GM13976 (cell line): ENCODE measurements around the gene PIGZ.

Experiments used
- DNase-seq: peaks from one replicate; pipeline ENCODE4 v3.0.0; 2012; ENCODE audit warnings: low spot score
- in situ Hi-C: fragments of 300-500 bp; cut with MboI; formaldehyde crosslinking; loops from one replicate; pipeline ENCODE4 v1.12.0; 2022; ENCODE audit warnings: low sequenced_read_pairs, mixed read lengths, inconsistent platforms; ENCODE audit not compliant: unreplicated experiment
- TF ChIP-seq, protein P1 (sequence below): IDR thresholded peaks from 2 replicates; pipeline ENCODE4 v1.5.1; 2012; ENCODE audit warnings: borderline replicate concordance, mild to moderate bottlenecking; ENCODE audit not compliant: insufficient read depth; ENCODE audit errors: extremely low read depth, missing control alignments, control extremely low read depth

The PIGZ gene

DNA sequence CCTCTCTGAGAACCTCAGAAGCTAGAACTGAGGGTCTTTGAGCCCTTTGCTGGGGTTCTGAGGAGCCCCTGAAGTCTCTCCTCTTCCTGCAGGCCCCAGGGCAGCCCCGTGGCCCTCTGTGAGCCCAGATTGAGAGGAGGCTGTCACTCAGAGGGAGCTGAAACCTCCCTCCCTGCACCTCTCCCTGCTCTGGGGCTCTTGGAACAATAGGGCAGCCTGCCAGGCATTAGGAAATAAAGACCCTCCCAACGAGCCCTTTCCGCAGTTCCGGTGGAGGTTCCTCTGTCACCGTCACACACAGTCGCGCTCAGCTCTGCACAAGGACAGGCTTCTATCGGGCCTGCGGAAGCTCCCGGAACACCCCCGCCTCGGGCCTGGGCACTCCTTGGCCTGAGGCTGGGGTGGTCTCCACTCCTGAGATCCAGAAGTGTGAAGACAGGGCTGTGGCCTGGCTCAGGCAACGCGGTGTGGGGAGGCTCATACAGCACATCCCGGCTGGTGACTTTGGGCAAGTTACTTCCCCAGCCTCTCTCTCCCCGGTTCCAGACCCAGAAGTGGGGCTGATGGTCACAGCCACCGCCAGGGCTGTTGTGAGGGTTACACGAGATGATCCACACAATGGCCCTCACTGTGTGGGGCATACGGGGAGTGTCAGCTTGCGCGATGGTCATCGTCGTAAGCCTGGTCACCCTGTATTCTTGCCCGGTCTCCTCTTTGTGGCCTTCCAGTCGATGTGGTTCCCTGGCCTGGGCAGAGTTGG is 43.3 kb upstream of the PIGZ start:
- no peak for DNase-seq
- TF ChIP-seq, protein P1, sequence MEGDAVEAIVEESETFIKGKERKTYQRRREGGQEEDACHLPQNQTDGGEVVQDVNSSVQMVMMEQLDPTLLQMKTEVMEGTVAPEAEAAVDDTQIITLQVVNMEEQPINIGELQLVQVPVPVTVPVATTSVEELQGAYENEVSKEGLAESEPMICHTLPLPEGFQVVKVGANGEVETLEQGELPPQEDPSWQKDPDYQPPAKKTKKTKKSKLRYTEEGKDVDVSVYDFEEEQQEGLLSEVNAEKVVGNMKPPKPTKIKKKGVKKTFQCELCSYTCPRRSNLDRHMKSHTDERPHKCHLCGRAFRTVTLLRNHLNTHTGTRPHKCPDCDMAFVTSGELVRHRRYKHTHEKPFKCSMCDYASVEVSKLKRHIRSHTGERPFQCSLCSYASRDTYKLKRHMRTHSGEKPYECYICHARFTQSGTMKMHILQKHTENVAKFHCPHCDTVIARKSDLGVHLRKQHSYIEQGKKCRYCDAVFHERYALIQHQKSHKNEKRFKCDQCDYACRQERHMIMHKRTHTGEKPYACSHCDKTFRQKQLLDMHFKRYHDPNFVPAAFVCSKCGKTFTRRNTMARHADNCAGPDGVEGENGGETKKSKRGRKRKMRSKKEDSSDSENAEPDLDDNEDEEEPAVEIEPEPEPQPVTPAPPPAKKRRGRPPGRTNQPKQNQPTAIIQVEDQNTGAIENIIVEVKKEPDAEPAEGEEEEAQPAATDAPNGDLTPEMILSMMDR, result no peak
- in situ Hi-C loops, result loop anchor here (25.0 kb wide), 1 partner anchor 175 kb away; no protein-coding TSS in a partner anchor

DNA sequence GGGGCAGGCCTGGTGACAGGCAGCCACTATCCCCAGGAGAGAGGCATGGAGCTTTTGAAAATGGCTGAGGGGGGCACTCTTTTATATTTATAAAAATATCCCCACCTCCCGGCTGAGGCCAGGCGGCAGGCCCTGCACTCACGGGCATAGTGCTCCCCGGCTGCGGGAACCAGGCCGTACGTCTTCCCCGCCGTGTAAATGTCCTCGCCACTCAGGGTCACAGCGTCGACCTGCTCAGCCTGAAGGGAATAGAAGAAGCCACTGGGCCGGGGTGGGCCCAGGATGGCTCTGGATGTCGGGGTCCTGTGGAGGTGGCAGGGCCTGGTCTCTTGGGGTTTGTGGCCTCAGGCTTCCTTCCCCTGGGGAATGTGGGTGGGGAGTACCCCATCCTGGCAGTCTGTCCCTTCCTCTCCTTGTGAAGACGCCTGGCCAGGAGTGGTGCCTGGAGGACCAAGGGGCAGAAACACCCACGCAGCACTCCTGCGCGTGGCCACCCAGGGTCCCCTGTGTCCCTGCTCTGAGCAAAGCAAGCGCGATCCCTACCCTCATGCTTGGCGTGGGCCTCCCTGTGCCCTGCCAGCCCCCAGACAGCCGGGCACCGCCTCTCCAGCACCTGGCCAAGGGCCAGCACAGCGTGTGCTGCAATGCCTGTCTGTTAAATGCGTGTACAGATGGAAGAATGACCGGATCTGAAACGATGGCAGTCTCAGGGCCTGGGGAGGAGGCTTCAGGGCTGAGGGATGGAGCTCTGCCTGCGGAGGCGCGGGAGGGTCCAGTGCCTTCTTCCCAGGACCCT is 42.1 kb upstream of the PIGZ start:
- TF ChIP-seq, protein P1, result no peak
- in situ Hi-C loops, result loop anchor here (25.0 kb wide), 1 partner anchor 177 kb away; no protein-coding TSS in a partner anchor

DNA sequence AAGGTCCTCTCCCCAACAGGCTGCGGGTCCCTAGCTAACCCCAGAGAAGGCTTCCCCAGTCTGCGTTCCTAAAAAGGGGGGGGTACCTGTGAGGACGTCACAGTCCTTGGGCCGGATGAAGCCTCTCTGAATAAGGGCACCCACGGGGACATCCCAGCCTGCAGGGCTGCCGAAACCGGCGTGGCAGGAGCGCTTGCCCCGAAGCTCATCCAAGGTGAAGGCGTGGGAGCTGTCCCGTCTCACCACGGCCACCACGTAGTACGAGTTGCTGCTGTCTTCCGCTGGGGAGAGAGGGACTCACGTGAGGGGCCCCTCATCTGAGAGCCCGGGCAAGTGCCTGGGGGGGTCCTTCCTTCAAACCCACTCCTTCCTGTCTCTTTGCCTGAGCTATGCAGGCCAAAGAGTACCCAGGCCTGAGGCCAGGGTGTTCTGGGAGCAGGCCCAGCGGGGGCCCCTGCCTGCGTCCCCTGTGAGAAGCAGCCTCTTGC is 40.9 kb upstream of the PIGZ start:
- DNase-seq, result no peak
- TF ChIP-seq, protein P1, result no peak
- in situ Hi-C loops, result loop anchor here (25.0 kb wide), 1 partner anchor 178 kb away; no protein-coding TSS in a partner anchor

More for the DNA sequence above, 42.1 kb upstream of the PIGZ start:
- no peak for DNase-seq

DNA sequence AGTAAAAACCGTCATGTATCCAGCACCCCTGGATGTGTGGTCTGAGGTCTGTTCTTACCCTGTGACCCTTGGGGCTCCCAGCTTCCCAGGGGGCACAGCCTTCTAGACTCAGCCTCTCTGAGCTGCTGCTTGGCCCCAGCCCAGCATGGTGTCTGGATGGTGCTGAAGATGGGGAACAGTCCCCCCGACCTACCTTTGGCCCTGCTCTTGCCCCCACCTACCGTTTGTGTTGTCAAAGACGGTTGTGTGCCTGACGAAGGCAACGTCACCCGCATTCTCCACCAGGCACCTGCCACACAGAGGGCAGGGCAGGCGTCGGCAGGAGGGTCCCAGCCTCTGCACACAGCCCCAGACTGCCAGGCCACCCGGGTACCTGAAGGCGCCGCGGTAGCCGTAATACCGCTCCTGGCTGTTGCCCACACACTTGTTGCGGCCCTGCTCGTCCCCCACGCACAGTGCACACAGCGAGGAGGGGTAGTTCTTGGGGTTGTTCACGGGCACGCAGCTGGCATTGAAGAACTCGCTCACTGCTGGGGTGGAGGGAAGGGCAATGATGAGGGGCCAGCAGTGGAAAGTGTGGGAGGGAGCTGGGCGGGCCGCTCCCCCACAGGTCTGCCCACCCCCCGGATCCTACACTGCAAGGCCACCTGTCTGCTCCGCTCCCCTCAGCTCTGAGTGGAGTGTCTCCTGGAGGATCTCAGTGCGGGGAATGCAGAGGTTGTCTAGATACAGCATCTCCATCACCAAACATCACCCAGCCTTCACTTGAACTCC is 40.0 kb upstream of the PIGZ start:
- TF ChIP-seq, protein P1, result no peak
- in situ Hi-C loops, result loop anchor here (25.0 kb wide), 1 partner anchor 179 kb away; no protein-coding TSS in a partner anchor

DNA sequence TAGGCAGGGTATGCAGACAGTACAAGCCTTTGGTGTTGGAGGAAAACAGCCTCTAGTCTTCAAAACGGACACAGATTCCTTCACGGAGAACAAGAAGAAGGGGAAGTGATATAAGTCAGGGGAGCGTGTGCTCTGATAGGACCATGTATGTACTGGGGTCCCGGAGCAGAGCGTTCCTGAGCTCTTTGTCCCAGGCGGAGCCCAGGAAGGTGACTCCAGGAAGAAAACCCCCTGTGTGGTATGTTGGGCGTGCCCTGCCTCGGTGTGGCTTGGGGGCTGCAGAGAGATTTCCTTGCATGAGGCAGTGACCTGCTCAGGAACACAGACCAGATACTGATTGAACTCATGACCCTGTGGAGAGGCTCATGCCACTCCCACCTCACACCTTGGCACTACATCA is 39.3 kb upstream of the PIGZ start:
- DNase-seq, result no peak
- in situ Hi-C loops, result loop anchor here (25.0 kb wide), 1 partner anchor 179 kb away; no protein-coding TSS in a partner anchor
- TF ChIP-seq, protein P1, result no peak

More for the DNA sequence above, 40.0 kb upstream of the PIGZ start:
- no peak for DNase-seq
